Activated CD4-positive, alpha-beta T cell treated with anti-CD3 and anti-CD28 coated beads, Interleukin-2, amount 50 U/mL, for 16 hours (primary cell): Measurements from ENCODE around the gene PTGDS.
A peak's percentile ranks its signal among the peaks of the same experiment; 100 is the strongest.

Source experiments
- DNase-seq: peaks from one replicate; pipeline ENCODE4 v3.0.0-alpha.2; 2020

PTGDS gene

GRCh38 chr9:136958898-136959850 lies 18.1 kb upstream of the PTGDS start:
- DNase-seq, result no peak

- DNase-seq, result no peak
These were observed 16.9 kb upstream of the PTGDS start for GRCh38 chr9:136960212-136960937.

DNA sequence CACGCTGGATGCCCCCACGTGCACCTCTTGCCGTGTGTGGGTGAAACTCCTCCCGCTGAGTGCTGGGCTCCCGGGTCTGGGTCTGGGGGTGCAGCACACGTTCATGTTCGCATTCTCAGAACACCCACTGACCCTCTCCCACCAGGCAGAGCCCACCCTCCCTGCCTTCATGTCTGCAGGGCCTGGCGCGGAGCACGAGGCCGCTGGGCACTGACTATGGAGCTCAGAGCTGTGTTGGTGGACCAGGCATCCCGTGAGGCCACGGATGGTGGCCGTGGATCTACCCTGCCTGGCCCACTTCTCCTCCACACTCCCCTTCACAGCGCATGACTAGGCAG lies 16.4 kb upstream of the PTGDS start:
- DNase-seq, result no peak

- no peak for DNase-seq
These were observed 15.8 kb upstream of the PTGDS start for GRCh38 chr9:136961279-136962065.

- DNase-seq, result no peak
These were observed 15.1 kb upstream of the PTGDS start for GRCh38 chr9:136962163-136962562.

- DNase-seq, result no peak
These were observed 14.5 kb upstream of the PTGDS start for GRCh38 chr9:136962701-136963248.

GRCh38 chr9:136963341-136963740 lies 14.0 kb upstream of the PTGDS start:
- DNase-seq, result no peak

DNA sequence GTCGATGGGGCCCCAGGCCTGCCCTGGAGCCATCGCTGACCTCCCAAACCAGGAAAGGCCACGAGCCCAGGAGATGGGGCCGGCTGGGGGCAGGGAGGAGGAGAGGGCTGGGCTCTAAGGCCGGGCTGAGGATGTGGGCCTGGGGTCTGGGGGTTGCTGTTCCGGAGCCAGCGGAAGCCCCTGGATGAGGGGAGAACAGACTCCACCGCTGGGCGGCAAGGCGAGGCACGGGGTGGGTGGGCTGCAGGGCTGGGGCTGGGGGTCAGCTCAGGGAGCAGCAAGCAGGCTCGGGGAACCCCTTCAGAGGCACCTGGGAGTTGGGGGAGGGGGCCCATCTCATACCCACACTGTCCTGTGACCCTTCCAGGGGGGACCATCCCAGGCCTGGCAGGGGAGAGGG lies 13.6 kb upstream of the PTGDS start:
- no peak for DNase-seq

DNA sequence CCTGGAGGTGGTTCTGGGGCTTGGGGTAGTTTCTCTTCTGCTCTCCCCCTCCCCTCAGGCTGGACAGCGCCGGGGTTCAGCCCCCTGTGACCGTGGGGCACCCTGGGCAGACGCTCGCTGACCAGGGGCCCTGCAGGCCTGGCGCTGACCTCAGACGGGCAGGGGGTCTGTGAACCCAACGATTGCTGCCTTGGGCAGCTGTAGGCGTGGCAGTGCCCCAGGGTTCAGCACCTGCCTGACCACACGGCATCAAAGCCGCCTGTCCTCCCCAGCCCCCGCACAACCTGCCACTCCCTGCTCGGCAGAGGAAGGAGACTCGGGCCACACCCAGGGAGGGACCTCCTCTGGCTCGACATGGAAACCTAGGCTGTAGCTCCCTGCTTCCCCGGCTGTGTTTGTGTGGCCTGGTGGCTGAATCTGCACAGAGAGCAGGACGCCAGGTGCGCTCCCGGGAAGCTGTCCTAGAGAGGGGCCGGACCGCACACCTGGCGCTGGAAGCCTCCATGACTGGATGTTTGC lies 13.1 kb upstream of the PTGDS start:
- no peak for DNase-seq

DNA sequence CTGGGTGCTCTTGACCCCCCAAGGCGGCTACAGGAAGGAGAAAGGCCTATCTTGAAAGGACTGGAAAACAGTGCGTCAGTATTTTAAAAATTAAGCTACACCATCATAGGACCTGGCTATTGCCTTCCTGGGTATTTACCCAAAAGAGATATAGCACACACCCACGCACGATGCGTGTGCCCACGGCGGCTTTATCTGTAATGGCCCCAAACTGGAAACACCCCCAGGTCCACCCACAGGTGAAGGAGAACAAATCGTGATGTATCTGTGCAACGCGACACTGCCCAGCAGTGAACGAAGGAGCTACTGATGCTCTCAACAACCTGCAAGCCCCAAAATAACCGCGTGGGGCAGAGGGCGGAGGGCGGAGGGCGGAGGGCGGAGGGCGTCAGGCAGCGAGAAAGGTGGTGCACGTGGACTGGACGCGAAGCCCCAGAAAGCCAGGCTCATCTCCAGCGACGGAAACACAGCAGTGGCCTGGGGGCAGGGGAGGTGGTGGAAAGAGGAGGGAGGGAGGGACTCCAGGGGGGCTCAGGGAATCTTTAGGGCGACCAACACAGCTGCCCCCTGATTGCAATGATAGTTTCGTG lies 12.4 kb upstream of the PTGDS start:
- no peak for DNase-seq

GRCh38 chr9:136965771-136966484 lies 11.4 kb upstream of the PTGDS start:
- peak; percentile 31 for DNase-seq

DNA sequence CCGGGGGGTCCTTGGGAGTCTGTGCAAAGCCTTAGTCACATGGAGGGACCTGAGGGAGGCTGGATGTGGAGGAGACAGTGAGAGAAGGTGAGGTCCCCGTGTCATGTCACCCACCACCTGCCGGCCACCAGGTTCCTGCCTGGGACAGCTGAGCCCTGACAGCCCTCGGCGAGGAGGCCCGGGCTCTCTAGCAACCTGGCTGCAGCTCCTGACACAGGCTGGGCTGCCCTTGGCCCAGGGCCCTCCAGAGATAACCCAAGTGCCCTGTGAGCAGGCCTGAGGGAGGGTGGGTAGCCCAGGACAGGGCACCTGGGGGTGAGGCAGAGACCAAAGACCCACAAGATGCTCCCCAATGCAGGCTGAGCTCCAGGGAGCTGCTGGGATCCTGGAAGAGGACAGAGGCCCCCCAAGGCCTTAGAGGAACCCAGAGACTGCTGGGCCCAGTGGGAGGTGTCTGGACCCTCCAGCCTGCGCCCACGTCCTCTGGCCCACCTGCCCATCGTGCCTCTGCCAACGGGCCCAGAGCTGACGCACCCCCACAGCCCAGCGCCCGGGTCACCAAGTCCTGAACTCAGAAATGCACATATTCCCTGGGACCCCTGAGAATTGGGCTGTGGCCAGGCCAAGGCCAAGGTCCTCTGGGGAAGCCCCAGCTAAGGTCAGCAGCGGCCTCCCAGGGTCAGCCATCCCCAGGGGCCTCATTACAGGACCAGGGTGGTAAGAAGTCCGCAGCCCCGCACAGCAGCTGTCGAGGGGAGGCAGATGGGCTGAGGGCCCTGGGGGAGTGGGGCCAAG lies 8.8 kb upstream of the PTGDS start:
- no peak for DNase-seq

GRCh38 chr9:136969150-136969549 lies 8.2 kb upstream of the PTGDS start:
- DNase-seq, result no peak

DNA sequence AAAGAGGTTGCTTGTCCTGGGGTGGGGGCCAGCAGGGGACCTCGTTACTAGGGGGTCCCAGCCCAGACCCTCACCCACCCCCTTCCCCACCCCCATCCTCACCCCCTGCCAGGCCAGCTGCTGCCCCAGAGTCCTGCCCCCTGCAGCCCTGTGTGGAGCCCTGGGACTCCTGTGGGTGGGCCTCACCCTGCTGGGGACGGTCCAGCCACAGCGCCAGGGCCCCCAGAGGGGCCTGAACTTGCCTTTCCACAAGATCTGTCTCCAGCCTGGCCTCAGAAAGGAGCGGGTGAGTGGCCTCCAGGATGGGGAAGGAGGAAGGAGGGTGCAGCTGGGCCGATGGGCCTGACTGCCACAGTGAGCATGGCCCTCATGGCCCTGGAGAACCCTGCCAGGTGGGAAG lies 7.5 kb upstream of the PTGDS start:
- no peak for DNase-seq

- DNase-seq, result no peak
These were observed 6.9 kb upstream of the PTGDS start for GRCh38 chr9:136970361-136970760.

GRCh38 chr9:136971746-136972145 lies 5.6 kb upstream of the PTGDS start:
- DNase-seq, result no peak

DNA sequence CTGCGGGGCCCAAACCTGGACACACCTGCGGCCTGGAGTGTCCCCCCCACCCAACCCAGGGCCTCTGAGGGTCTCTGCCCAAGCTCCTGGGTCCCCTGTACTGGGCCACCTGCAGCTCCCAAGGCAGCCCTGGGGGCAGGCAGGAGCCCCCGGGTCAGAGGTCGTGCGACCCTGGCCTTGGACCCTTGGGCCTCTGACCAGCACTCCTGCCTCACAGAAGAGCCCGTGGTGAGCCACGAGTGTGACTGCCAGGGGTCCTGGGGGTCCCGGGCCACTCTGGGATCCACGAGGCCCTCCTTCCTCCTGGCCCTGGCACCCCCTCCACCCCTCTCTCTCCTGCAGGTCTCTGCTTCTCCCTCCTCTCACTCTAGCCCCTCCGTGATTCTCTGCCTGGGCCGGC lies 5.0 kb upstream of the PTGDS start:
- no peak for DNase-seq

GRCh38 chr9:136972743-136973142 lies 4.6 kb upstream of the PTGDS start:
- no peak for DNase-seq

- DNase-seq, result no peak
These were observed 3.4 kb upstream of the PTGDS start for GRCh38 chr9:136973618-136974617.
